ENCODE measurements around the gene RAP1GAP2.

The RAP1GAP2 gene

DNA sequence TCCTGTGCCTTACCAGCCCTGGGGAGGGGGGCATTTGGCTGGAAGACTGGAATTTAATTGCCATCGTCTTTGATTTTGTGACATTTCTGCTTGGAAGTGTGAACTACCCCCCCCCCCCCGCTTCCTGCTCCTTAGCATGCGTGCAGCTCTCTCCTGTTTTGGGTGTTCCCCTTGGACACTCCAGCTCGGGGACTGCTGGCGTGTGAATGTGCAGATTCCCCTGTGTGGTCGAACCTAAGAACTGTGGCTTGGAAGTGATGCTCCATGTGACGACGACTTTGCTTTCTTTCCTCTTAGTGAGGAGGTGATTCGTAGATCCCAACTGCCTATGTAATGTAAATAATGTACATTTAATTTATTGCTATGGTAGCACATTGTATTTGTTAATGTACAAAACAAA lies 241.0 kb downstream of the RAP1GAP2 start:
- H4K20me1 ChIP-seq (ENCODE audit: insufficient read depth, low read length), result no peaks in the 10 kb centered on the region
- H3K9me3 ChIP-seq (ENCODE audit: low read length), result no peaks in the 10 kb centered on the region
- H2AFZ ChIP-seq (ENCODE audit: low read length), result no peak overlapping the region
- H3K27me3 ChIP-seq (ENCODE audit: insufficient read depth, low read length), result no peaks in the 10 kb centered on the region; the same call in 1 of the 2 replicates
- no peak overlapping the region for H3K9ac ChIP-seq (ENCODE audit: low read length)
- no peaks in the 10 kb centered on the region for H3F3A ChIP-seq (ENCODE audit: insufficient read depth, low read length)
- H3K4me2 ChIP-seq (ENCODE audit: low read length), result no peak overlapping the region
- H3K4me3 ChIP-seq (ENCODE audit: low read depth, low read length, poor library complexity, severe bottlenecking), result no peak overlapping the region
- H3K79me2 ChIP-seq (ENCODE audit: insufficient read depth, low read length), result no peaks in the 10 kb centered on the region
- no peak overlapping the region for H3K27ac ChIP-seq (ENCODE audit: low read depth, low read length, poor library complexity, severe bottlenecking)
- H3K4me1 ChIP-seq (ENCODE audit: insufficient read depth, low read length, severe bottlenecking), result no peaks in the 10 kb centered on the region
- no peaks in the 10 kb centered on the region for H3K9me2 ChIP-seq (ENCODE audit: low read depth, low read length)
- TF ChIP-seq CTCF (IDR thresholded peaks at IDR 0.05; ENCODE audit: low read length) (no peak), EZH2 (IDR thresholded peaks at IDR 0.05; ENCODE audit: borderline replicate concordance, low read length) (no peak)
- H3K36me3 ChIP-seq (ENCODE audit: insufficient read depth, low read length), result no peaks in the 10 kb centered on the region

DNA sequence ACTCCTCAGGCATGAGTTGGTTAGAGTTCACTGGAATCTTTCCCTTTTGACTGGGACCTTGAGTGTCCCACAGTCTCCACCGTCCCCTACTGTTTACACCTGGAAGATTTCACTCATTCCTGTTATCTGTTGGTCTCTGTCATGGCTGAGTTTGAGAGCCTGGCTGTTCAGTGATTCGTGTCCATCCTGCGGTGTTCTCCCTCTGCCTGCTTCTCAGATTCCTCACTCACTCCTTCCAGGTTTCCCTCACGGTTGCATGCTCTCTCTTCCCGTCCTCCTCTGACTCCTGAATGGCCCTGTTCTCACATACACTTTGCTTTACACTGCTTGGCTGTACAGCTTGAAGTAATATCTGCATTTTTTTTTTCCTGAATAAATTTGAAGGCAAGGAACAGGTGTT lies 242.7 kb downstream of the RAP1GAP2 start:
- no peaks in the 10 kb centered on the region for H3K36me3 ChIP-seq (ENCODE audit: insufficient read depth, low read length)
- peaks cover 8% of the 10 kb centered on the region; the same call in 1 of the 2 replicates for H3K9me3 ChIP-seq (ENCODE audit: low read length)
- no peak overlapping the region for H3K4me2 ChIP-seq (ENCODE audit: low read length)
- H3K27ac ChIP-seq (ENCODE audit: low read depth, low read length, poor library complexity, severe bottlenecking), result no peak overlapping the region
- H3F3A ChIP-seq (ENCODE audit: insufficient read depth, low read length), result no peaks in the 10 kb centered on the region
- no peaks in the 10 kb centered on the region for H3K4me1 ChIP-seq (ENCODE audit: insufficient read depth, low read length, severe bottlenecking)
- no peaks in the 10 kb centered on the region for H3K9me2 ChIP-seq (ENCODE audit: low read depth, low read length)
- H4K20me1 ChIP-seq (ENCODE audit: insufficient read depth, low read length), result no peaks in the 10 kb centered on the region
- H3K4me3 ChIP-seq (ENCODE audit: low read depth, low read length, poor library complexity, severe bottlenecking), result no peak overlapping the region
- no peaks in the 10 kb centered on the region; the same call in 1 of the 2 replicates for H3K27me3 ChIP-seq (ENCODE audit: insufficient read depth, low read length)
- TF ChIP-seq EZH2 (IDR thresholded peaks at IDR 0.05; ENCODE audit: borderline replicate concordance, low read length) (no peak), CTCF (IDR thresholded peaks at IDR 0.05; ENCODE audit: low read length) (no peak)
- H3K9ac ChIP-seq (ENCODE audit: low read length), result no peak overlapping the region
- H3K79me2 ChIP-seq (ENCODE audit: insufficient read depth, low read length), result no peaks in the 10 kb centered on the region
- no peak overlapping the region for H2AFZ ChIP-seq (ENCODE audit: low read length)

DNA sequence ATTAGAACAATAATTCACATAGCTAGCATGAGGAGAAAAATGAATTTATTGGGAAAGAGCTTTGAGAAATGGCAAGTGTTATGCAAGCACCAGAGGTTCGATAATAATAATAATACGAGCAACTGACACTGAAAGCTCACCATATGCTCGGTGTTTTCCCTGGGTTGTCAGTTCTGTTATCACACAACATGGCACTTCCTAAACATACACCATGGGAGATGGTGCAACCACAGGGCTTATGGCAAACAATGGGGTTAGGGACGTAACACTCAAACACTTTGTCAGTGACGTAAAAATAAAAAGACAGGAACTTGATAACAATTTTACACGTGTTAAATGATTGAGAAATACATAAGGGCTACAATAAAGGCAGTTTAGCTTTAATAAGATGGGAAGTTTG lies 243.5 kb downstream of the RAP1GAP2 start:
- H3K9ac ChIP-seq (ENCODE audit: low read length), result no peak overlapping the region
- H3K9me3 ChIP-seq (ENCODE audit: low read length), result peaks cover 8% of the 10 kb centered on the region; the same call in 1 of the 2 replicates
- H3K36me3 ChIP-seq (ENCODE audit: insufficient read depth, low read length), result no peaks in the 10 kb centered on the region
- no peak overlapping the region for H3K27ac ChIP-seq (ENCODE audit: low read depth, low read length, poor library complexity, severe bottlenecking)
- H4K20me1 ChIP-seq (ENCODE audit: insufficient read depth, low read length), result no peaks in the 10 kb centered on the region
- H3K4me1 ChIP-seq (ENCODE audit: insufficient read depth, low read length, severe bottlenecking), result no peaks in the 10 kb centered on the region
- no peaks in the 10 kb centered on the region for H3K9me2 ChIP-seq (ENCODE audit: low read depth, low read length)
- TF ChIP-seq EZH2 (IDR thresholded peaks at IDR 0.05; ENCODE audit: borderline replicate concordance, low read length) (no peak), CTCF (IDR thresholded peaks at IDR 0.05; ENCODE audit: low read length) (no peak)
- H2AFZ ChIP-seq (ENCODE audit: low read length), result no peak overlapping the region
- no peaks in the 10 kb centered on the region for H3F3A ChIP-seq (ENCODE audit: insufficient read depth, low read length)
- H3K4me3 ChIP-seq (ENCODE audit: low read depth, low read length, poor library complexity, severe bottlenecking), result no peak overlapping the region
- no peak overlapping the region for H3K4me2 ChIP-seq (ENCODE audit: low read length)
- H3K27me3 ChIP-seq (ENCODE audit: insufficient read depth, low read length), result no peaks in the 10 kb centered on the region
- H3K79me2 ChIP-seq (ENCODE audit: insufficient read depth, low read length), result no peaks in the 10 kb centered on the region

All from OCI-LY1 (cell line).